HL-60 (cell line): ENCODE data around the gene ESRRB.

ENCODE experiments used
- DNase-seq, 2 experiments: peaks; one replicate each; pipeline ENCODE4 v3.0.0-alpha.2; 2010 to 2020; ENCODE audit warnings: low read depth in 1 of 2, low spot score in 1 of 2
- H3K27ac ChIP-seq: fragments of 250-450 bp; sonication (Bioruptor Pico); replicated peaks from 2 replicates; pipeline ENCODE4 v1.5.1; 2020; ENCODE audit warnings: mild to moderate bottlenecking, moderate library complexity
- H3K27me3 ChIP-seq: fragments of 250-450 bp; sonication (Bioruptor Pico); 2 replicates; pipeline ENCODE4 v1.5.1; 2021; ENCODE audit warnings: mild to moderate bottlenecking, moderate library complexity; ENCODE audit not compliant: insufficient read depth, poor library complexity, severe bottlenecking
- H3K4me3 ChIP-seq: replicated peaks from 2 replicates; pipeline ENCODE4 v1.5.1; 2011; ENCODE audit warnings: mild to moderate bottlenecking, control low read depth, low read length; ENCODE audit not compliant: insufficient read depth
- GABPA ChIP-seq: IDR thresholded peaks from 2 replicates; pipeline ENCODE4 v1.6.1; 2012; ENCODE audit warnings: low read depth
- POLR2AphosphoS5 ChIP-seq: IDR thresholded peaks from 2 replicates; pipeline ENCODE4 v1.6.1; 2012; ENCODE audit warnings: low read depth
- SPI1 ChIP-seq: IDR thresholded peaks from 2 replicates; pipeline ENCODE4 v1.6.1; 2012; ENCODE audit warnings: low read depth, mild to moderate bottlenecking, borderline replicate concordance
- long read RNA-seq: library from polyadenylated mRNA; unstranded; transcript quantifications from one replicate; pipeline ENCODE4 v2.0.0, GENCODE V29; 2020
- TF ChIP-seq, protein P1 (sequence below): IDR thresholded peaks from one replicate; pipeline ENCODE4 v1.5.1; 2011; ENCODE audit warnings: low read length, control low read depth, inconsistent platforms; ENCODE audit not compliant: insufficient read depth
- TF ChIP-seq, protein P2 (sequence below): IDR thresholded peaks from 2 replicates; pipeline ENCODE4 v1.6.1; 2012; ENCODE audit warnings: low read depth; ENCODE audit not compliant: insufficient replicate concordance

ESRRB gene
- long read RNA-seq, partial matches to known transcripts, result 0 of 1 reads
- long read RNA-seq, other reads (novel, unspliced or antisense), result 1 of 1 reads

DNA sequence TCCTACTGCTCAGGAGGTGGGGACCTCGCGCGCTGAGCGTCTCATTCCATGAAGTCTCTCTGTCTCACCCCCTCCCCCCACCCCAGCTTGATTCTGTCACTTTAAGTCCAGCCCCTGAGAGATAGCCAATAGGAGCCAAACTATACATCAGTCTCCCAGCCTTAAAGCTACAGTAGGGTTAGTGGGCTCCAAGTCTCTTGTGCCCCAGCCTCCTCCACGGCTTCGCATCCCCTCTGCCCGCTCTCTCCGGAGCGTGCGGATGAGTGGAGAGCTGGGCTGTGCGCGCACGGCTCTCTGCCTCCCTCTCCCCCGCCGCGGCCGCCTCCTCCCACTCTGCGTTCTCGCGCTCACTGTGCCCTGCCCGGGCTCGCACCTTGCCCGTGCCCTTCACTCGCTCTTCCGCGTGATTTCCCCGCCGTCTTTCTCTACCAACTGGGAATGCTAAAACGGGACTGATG lies at the start of gene ESRRB:
Gene ESRRB (plus strand): TSS at position 191 of the 458 bp plus-strand sequence. CDS start 265 bp downstream, at position 456.
- no peak within 1 kb of the TSS for H3K27ac ChIP-seq
- peaks cover 4% of the 10 kb centered on the region for H3K27me3 ChIP-seq
- no peak for DNase-seq
- TF ChIP-seq, protein P1, sequence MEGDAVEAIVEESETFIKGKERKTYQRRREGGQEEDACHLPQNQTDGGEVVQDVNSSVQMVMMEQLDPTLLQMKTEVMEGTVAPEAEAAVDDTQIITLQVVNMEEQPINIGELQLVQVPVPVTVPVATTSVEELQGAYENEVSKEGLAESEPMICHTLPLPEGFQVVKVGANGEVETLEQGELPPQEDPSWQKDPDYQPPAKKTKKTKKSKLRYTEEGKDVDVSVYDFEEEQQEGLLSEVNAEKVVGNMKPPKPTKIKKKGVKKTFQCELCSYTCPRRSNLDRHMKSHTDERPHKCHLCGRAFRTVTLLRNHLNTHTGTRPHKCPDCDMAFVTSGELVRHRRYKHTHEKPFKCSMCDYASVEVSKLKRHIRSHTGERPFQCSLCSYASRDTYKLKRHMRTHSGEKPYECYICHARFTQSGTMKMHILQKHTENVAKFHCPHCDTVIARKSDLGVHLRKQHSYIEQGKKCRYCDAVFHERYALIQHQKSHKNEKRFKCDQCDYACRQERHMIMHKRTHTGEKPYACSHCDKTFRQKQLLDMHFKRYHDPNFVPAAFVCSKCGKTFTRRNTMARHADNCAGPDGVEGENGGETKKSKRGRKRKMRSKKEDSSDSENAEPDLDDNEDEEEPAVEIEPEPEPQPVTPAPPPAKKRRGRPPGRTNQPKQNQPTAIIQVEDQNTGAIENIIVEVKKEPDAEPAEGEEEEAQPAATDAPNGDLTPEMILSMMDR, result no peak
- TF ChIP-seq POLR2AphosphoS5 (no peak), SPI1 (no peak), GABPA (no peak)
- TF ChIP-seq, protein P2, sequence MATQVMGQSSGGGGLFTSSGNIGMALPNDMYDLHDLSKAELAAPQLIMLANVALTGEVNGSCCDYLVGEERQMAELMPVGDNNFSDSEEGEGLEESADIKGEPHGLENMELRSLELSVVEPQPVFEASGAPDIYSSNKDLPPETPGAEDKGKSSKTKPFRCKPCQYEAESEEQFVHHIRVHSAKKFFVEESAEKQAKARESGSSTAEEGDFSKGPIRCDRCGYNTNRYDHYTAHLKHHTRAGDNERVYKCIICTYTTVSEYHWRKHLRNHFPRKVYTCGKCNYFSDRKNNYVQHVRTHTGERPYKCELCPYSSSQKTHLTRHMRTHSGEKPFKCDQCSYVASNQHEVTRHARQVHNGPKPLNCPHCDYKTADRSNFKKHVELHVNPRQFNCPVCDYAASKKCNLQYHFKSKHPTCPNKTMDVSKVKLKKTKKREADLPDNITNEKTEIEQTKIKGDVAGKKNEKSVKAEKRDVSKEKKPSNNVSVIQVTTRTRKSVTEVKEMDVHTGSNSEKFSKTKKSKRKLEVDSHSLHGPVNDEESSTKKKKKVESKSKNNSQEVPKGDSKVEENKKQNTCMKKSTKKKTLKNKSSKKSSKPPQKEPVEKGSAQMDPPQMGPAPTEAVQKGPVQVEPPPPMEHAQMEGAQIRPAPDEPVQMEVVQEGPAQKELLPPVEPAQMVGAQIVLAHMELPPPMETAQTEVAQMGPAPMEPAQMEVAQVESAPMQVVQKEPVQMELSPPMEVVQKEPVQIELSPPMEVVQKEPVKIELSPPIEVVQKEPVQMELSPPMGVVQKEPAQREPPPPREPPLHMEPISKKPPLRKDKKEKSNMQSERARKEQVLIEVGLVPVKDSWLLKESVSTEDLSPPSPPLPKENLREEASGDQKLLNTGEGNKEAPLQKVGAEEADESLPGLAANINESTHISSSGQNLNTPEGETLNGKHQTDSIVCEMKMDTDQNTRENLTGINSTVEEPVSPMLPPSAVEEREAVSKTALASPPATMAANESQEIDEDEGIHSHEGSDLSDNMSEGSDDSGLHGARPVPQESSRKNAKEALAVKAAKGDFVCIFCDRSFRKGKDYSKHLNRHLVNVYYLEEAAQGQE, result no peak
- no peak within 1 kb of the TSS for H3K4me3 ChIP-seq

DNA sequence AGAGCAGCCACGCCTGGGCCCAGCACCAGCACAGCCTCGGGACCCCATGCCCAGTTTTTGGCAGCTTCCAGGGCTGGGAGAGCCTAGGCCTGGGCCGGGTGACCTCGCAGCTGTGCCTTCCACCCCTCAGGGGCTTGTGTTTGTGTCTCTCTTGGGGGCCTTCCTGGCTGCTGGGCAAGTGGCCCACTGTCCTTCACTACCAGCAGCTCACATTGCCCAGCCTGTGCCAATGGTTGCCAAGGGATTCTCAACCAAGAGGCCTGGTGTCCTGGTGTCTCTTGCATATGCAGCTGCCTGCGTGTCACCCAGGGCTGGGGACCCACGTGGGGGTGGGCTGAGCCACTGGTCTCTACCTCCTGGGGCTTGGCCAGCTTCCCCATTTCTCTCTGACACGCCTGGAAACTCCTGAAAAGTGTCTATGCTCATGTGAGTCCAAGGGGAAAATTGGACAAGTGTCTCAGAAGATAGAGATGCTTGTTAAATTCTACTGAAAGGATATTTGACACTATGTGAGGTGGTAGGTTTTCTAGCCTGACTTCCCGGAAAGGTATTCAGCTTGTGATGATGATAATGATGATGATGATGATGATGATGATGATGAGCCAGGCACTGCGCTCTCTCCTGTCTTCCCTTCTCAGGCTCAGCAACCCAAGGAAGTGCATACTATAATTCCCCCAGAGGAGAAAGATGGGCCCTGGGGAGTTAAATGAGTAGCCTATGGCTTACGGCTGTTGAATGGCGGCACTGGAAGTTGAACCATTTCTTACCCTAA lies 48.8 kb upstream of the ESRRB start:
- no peak for DNase-seq
- no peak overlapping the region for H3K27ac ChIP-seq
- no peak overlapping the region for H3K4me3 ChIP-seq
- H3K27me3 ChIP-seq, result no peaks in the 10 kb centered on the region
- TF ChIP-seq SPI1, result no peak
- no peak for TF ChIP-seq POLR2AphosphoS5
- TF ChIP-seq, protein P2, result no peak
- TF ChIP-seq GABPA, result no peak
- TF ChIP-seq, protein P1, result no peak

DNA sequence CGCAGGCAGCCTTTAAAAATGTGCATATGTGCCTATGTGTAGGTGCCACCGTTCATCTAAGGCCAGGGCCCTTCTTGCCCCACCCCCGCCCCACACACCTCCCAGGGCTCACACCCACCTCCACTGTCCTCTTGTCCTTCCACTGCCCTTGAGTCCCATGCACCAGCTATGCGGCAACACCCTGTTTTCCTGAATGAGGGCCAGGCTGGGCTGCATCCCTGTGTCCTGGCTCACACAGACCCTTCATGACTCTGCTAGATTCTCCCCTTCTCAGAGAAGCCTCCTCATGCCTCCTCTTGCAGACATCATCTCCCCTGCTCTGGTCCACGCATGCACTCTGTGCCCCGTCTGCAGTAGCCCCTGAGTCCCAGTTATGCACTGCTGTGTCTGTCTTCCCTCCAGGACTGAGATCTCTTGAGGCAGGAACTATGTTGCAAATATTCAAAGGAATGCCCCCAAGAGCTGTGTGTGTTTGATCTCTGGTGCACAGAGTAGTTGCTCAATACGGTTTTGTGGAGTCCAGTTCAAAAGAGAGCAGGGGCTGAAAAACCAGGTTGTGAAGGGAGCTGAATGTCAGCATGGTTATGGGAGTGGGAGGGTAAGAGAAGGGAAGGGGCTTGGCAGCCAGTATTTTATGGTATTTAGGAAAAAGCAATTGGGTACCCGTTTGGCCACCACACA lies 47.3 kb upstream of the ESRRB start:
- TF ChIP-seq POLR2AphosphoS5, result no peak
- no peak for TF ChIP-seq GABPA
- TF ChIP-seq, protein P2, result no peak
- TF ChIP-seq, protein P1, result no peak
- TF ChIP-seq SPI1, result no peak
- Histone ChIP-seq H3K27me3 (no peaks in the 10 kb centered on the region), H3K4me3 (no peak overlapping the region), H3K27ac (no peak overlapping the region)
- no peak for DNase-seq
